Muscle of arm (tissue), 12 donors: Measurements from ENCODE around the gene HES6. TPM values are rescaled to one million over a fixed set of nuclear protein-coding genes. Genes with fewer than 3 reads are reported as not detected.

Experiments
- DNase-seq: peaks from one replicate; pipeline ENCODE4 v3.0.0-alpha.2; 2013
- polyA plus RNA-seq, 12 donors: library from polyadenylated mRNA; unstranded; fragments of 120-200 nt; gene quantifications; one replicate each; pipeline ENCODE4 v1.2.1, GENCODE V29; 2013; ENCODE audit not compliant: insufficient read length in 12 of 12

The HES6 gene
- polyA plus RNA-seq, 12 donors: 5.9 to 53.7 (median 15.5) TPM; not detected in 1

DNA sequence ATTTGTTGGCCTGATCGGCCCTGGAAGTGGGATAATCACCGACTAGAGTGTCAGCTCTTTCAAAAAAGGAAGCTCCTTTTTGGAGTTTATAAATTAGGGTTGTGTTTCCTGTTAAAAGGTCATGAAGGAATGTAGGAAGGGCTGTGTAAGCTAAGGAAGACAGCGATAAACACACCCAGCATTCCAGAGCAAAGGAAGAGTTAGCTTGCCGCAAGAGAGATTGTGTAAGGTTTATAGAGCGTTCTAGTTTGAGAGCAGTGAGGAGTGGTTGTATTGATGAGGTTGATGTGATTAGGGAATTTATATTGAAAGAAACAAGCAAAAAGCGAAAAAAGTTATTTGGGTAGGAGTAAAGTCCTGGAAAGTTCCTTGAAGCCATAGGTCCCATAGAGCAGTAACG, 32.8 kb downstream of the HES6 start:
- no peak for DNase-seq

DNA sequence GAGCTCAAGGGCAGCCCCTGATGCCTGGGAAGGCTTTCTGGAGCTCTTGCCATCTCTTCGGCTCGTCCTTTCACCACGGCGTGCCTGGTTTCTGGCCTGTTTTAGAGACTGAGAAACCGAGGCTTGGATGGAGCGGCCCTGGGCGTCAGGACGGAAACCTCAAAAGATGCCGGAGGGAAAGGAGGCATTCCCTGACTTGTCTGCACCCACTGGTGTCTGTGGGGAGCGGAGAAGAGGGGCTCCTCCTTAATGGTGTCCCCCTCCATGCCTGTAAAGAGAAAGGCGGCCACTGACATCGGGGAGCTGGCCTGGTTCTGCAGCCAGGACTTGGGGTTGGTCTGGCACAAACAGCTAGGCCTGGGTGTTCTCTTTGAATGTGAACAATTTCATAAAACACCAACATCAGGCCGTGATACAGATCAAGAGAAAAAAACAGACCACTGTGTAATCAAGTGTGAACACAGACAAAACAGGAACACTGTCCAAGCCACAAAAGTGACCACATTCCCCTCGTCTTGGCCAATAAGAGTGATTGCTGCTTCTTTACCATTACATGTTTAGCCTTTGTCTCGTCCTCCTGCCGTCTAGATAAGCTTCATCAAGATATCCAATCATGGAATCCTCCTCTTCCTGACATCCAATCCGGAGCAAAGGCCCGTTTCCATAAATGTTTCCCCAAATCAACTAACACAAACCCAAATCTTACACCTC, 35.7 kb downstream of the HES6 start:
- DNase-seq: no peak

DNA sequence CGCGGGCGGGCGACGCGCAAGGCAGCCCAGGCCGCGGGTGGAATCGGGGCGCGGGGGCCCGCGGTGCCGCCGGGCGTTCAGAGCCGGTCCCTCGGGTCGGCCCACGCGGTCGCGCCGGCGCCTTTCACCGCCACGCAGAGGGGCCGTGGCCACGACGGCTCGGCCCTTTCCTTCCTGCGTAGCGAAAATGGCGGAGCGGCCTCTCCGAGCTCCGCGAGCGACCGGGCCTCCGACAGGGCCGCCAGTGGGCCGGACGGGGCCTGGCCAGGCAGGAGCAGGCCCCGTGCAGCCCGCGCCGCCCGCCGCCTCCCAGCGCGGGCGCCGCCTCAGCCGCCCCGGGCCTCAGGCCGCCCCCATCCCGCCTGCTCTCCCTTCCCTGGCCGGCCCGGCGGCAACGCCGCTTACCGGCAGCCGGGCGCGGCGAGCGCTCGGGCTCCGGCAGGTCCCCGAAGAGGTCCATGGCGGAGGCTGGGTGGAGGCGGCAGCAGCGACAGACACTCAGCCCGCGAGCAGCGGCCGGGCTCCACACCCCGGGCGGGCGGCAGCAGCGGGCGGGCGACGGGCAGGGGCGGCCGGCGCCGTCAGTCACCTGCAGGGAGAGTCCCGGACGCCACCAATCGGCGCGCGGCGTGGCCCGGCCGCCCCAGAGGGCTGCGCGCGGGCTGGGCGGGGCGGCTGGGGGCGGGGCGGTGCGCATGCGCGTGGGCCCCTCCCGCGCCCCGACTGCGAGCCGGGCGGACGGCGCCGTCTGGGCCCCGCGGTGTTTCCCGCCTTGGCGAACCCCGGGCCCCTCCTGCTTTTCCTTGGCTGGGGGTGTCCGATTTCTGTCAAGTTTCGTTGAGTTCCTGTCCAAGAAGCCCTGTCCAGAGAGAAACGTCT, 36.5 kb downstream of the HES6 start, which contains the start of gene ILKAP:
TSS of gene ILKAP (minus strand) at position 602 of the 879 bp plus-strand sequence. CDS start at position 460, 142 bp downstream.
- DNase-seq: peak; percentile 75

DNA sequence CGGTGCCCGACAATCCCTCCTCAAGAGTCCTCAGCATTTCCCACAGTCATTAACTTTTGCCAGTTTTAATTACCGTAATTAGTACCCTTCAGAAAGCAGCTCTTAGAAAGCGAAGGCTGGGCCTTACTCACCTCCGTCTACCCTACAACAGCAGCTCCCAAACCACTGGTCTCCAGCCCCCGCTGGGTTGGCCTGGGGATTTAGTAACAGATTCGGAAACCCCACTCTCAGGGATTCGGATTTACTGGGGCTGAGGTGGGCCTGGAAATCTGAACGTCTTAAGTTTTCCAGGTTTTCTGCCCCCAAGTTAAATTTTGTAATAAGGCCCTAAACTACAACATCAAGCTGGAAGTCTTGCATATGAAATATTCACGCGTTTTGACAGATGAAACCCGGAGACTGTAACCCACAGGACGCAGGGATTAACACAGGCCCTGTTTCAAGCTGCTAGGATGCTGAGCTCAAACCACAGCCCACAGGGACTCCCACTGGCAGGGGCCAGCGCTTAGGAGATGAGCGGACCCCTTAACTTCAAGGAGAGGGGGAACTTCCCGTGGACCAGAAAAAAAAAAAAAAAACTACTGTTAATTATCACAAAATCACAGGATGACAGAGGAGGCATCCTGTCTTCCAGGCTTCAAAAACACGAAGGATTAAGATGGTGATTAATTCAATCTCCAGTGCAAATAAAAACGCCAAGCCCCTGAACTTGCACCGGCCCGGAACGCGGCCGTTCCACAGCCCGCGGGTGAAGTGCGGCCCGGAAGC, 37.3 kb downstream of the HES6 start:
- no peak for DNase-seq

DNA sequence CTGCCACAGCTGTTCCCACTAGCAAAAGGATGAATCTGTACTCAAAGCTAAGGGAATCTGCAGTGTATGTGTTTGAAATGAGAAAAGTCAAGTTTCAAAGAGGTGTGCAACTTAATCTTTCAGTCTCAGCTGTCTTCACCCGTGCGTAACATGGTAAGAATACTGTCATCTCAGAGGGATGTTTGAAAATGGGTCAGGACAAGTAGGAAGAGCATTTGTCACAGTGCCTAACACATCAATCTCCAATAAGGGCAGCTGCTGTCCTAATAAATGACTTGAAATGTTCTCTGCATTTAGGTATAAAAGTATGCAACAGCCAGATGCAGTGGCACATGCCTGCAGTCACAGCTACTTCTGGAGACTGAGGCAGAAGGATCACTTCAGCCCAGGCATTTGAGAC, 49.4 kb downstream of the HES6 start:
- DNase-seq: no peak

Other genes starting within 250 kb of the HES6 start
- 10 to 100 TPM in 7 of 12 donors, 1 to 10 TPM in 4, not detected in 1; 7.7 to 13.9 (median 10.2) TPM for gene SCLY, start 179.0 kb downstream of the HES6 start, polyA plus RNA-seq
- 1 to 10 TPM in 9 of 12 donors, under 1 TPM in 1, not detected in 2; 0.24 to 2.4 (median 1.4) TPM for gene ESPNL, start 139.7 kb downstream of the HES6 start, polyA plus RNA-seq
- gene KLHL30, start 101.4 kb downstream of the HES6 start, polyA plus RNA-seq: 100 to 1,000 TPM in 1 of 12 donors, 10 to 100 TPM in 9, 1 to 10 TPM in 2; 4.1 to 114 (median 14.2) TPM
- 10 to 100 TPM in 6 of 12 donors, 1 to 10 TPM in 5, not detected in 1; 6.6 to 34.1 (median 11.5) TPM for gene ERFE, start 81.1 kb downstream of the HES6 start, polyA plus RNA-seq
- gene ILKAP, start 36.3 kb downstream of the HES6 start, polyA plus RNA-seq: 10 to 100 TPM in 11 of 12 donors, not detected in 1; 30.9 to 62.5 (median 36.2) TPM
- gene PER2, start 48.6 kb upstream of the HES6 start, polyA plus RNA-seq: 1 to 10 TPM in 11 of 12 donors, not detected in 1; 3.6 to 7.9 (median 4.6) TPM
- gene TRAF3IP1, start 80.5 kb upstream of the HES6 start, polyA plus RNA-seq: 10 to 100 TPM in 2 of 12 donors, 1 to 10 TPM in 9, not detected in 1; 7.1 to 22.5 (median 8.8) TPM
- gene ASB1, start 186.9 kb upstream of the HES6 start, polyA plus RNA-seq: 10 to 100 TPM in 11 of 12 donors, not detected in 1; 27.0 to 50.7 (median 46.0) TPM